Right lobe of liver (tissue), 4 donors: ENCODE results near the gene FTL.

Experiments
- CTCF ChIP-seq, 4 donors: fragments of 200-600 bp in 3 of 4; fragments of 450-650 bp in 1 of 4; IDR thresholded peaks; one replicate each; pipeline versions ENCODE4 v1.5.1 to v1.8.0; 2016 to 2022; ENCODE audit warnings: antibody characterized with exemption in 4 of 4, mild to moderate bottlenecking in 2 of 4
- POLR2A ChIP-seq: fragments of 450-650 bp; IDR thresholded peaks from one replicate; pipeline ENCODE4 v1.6.1; 2017; ENCODE audit warnings: antibody characterized with exemption, mild to moderate bottlenecking
- donor health status: DM: no; HTN: no; CAD: no.
- donor health status: DM: no; HTN: no; CAD: no.
- donor health status: DM: no; HTN: yes; CAD: no.

- no peak for TF ChIP-seq CTCF (IDR thresholded peaks at IDR 0.05)
- peak; percentile 83 for TF ChIP-seq POLR2A
These were observed 2.9 kb upstream of the FTL start for GRCh38 chr19:48962029-48962848.
